GM19463 (cell line): Measurements from ENCODE around the gene SHKBP1.
"Not testable (repeated sequence)": the region's sequence is repeated elsewhere in the genome, so short reads cannot be mapped to it uniquely, and the experiment has no call there.

Experiments
- ATAC-seq: cut with Tn5 transposase; IDR thresholded peaks from one replicate; pipeline ENCODE4 v1.9.1; 2021; ENCODE audit warnings: mild to moderate bottlenecking, moderate library complexity; ENCODE audit not compliant: unreplicated experiment

The SHKBP1 gene, protein sequence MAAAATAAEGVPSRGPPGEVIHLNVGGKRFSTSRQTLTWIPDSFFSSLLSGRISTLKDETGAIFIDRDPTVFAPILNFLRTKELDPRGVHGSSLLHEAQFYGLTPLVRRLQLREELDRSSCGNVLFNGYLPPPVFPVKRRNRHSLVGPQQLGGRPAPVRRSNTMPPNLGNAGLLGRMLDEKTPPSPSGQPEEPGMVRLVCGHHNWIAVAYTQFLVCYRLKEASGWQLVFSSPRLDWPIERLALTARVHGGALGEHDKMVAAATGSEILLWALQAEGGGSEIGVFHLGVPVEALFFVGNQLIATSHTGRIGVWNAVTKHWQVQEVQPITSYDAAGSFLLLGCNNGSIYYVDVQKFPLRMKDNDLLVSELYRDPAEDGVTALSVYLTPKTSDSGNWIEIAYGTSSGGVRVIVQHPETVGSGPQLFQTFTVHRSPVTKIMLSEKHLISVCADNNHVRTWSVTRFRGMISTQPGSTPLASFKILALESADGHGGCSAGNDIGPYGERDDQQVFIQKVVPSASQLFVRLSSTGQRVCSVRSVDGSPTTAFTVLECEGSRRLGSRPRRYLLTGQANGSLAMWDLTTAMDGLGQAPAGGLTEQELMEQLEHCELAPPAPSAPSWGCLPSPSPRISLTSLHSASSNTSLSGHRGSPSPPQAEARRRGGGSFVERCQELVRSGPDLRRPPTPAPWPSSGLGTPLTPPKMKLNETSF

DNA sequence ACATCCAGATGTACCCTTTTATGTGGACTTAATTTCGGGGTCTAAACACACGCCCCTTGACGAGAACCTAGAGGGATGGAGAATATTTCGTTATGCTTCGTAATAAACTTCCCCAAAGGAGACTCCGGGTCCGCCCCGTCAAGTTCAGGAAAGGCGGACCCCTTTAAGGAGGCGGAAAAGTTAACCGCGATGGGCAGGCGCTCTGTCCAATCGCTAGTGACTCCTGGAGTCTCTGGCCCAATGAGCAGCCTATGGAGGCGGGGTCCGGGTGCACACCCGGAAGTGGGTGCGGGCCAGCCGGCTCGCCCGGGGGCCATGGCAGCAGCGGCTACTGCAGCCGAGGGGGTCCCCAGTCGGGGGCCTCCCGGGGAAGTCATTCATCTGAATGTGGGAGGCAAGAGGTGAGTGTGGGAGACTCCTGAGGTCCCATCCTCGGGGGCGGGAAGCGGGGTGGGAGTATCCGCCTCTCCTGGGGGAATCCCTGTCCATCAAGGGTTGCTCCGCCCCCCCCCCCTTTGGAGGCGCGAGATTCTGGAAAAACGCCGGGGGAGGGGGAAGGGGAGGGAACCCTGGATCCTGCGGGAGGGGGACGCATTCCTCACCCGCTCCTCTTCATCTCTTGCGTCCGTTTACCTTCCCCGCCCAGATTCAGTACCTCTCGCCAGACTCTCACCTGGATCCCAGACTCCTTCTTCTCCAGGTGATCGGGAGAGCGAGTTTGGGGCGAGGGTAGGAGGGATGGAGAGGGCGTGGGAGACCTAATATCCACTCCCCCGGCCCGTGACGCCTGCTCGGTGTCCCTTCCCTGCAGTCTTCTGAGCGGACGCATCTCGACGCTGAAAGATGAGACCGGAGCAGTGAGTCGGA lies at the start of gene SHKBP1:
SHKBP1 (plus strand) TSS at position 289 of the 867 bp plus-strand sequence; CDS start at position 316, 27 bp downstream.
- ATAC-seq: peak; percentile 99

DNA sequence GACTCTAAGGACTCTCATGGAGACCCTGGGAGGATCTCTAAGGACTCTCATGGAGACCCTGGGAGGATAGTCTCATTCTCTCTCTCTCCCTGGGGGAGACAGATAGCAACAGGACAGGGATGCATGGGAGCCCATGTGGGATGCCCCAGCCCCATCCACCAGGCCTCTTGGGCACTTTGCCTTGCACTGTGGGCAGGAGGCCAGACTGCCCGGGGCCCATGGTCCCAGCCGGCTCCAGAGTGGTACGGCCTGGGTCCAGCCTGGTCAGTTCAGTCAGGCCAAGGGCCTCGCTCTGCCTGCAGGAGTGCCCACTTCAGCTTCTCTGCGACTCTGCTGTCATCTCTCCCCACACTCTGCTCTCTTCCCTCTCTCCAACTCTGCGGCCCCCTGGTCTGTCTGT lies 48.6 kb upstream of the SHKBP1 start:
- ATAC-seq: no peak

DNA sequence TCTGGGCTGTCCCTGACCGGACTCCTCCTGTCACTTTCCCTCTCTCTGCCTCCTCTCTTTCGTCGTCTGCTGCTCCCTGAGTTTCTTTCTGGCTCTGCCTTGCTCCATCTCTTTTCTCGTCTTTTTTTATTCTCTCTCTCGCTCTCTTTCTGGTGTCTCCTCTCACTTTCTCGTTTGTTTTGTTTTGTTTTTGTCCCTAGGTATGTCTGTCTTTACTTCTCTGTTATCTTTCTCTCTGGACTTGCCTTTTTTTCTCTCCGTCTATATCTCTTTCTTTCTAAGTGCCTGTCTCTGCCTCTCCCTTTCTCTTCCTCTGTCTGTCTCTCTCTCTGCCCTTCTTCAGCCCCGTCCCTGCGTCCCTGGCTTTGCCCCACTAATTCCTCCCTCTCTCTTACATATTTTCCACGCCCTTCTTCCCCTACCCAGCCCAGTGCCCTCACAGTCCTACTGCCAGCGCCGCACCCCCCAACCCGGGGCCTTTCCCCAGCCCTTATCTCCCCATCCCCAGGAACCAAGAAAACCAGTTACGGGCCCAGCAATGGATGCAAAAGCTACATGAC lies 48.1 kb upstream of the SHKBP1 start:
- ATAC-seq: no peak

DNA sequence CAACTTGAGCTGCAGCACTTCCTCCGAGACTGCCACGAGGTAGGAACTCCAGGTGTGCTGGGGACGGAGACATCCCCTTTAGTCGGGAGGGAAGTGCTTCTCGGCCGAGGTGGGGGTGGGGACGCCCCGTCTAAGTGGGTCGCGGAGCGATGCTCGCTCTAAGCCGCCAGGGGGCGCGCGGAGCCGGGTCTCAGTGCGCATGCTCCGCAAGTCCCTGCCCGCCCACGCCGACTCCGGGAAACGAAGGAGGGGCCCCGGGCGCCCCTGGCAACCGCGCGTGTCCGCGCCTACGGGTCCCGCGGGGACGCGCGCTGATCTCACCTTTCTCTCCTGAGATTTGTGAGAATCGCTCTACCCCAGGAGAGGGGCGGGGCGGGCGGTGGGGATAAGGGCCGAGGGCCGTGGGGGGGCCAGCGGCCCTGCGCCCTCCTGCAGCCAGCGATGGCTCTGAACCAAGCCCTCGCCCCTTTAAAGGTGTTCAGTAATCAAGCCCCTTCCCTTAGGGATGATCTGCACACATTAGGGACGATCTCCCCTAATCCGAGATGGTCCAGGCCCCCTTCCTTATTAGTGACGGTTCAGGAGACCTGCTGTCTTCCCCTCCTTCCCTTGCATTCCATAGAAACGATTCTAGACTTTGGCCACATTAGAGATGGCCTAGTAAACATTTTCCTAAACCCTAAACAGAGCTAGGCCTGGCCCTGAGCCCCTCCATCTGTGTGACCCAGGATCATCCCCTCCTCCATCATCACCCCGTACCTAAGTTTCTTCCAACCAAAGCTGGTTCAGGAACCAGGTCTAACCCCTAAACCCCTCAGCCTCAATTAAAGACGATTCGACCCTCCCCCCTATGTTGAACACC lies 47.3 kb upstream of the SHKBP1 start:
- ATAC-seq: peak; percentile 50

DNA sequence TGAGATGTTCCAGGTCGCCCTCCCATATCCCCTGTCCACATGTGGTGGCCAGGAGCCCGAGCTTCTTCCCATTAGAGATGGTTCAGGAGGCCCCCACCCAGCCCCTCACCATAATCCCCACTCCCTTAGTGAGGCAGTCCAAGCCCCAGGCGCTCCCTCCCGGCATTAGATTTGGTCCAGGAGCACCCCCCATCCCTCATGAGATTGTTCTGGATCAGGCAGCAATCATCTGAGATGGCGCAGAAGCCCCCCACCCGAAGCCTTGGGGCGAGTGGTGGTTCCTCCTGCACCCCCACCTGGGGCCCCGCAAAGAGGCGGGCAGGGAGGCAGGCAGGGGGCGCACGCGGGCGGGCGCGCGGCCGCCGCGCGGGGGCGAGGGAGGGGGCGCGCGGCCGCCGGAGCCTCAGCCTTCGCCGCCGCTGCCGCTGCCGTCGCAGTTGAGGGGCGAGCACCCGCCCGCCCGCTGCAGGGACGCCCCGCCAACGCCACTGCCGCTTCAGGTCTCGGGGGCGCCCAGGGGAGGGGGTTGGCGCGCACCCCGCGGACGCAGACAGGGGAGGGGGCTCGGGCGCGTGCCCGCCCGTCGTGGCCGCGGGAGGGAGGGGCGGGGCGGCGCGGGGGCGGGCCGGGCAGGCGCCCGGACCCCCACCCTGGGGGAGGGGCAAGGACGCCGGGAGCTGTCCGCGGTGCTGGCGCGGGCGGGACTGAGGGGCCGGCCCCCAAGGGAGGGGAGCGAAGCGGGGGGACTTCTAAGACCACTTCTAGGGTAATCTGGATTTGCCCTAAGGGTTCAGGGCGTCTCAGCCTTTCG lies 46.4 kb upstream of the SHKBP1 start:
- ATAC-seq: no peak

DNA sequence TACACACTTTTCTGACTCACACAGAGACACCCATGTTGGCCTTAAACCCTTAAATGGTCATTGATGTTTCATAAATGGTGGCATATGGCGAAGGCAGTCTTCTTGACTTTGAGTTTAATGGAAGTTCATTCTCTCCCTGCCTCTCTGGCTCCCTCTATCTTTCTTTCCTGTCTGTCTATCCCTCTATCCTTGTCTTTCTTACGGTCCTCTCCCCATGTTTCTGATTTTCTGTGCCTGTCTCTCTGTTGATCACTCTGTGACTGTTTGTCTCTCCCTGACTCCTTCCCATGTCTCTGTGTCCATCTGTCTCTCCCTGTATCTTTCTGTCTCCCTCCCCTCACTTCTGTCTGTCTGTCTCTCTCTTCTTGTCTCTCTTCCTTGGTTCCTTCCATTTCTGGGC lies 43.2 kb upstream of the SHKBP1 start:
- no peak for ATAC-seq

DNA sequence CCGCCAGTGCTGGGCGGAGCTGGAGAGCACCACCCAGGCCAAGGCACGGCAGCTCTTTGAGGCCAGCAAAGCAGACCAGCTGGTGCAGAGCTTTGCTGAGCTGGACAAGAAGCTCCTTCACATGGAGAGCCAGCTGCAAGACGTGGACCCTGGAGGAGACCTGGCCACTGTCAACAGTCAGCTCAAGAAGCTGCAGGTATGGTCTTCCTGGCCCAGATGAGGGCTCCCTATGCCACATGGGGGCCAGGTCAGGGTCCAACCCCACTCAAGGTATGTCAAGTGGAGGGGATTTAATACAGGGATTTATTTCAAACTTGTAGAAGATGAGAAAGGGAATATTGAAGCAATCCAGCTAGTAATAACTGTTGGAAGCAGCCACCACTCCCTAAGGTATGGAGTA lies 42.5 kb upstream of the SHKBP1 start:
- ATAC-seq: no peak

DNA sequence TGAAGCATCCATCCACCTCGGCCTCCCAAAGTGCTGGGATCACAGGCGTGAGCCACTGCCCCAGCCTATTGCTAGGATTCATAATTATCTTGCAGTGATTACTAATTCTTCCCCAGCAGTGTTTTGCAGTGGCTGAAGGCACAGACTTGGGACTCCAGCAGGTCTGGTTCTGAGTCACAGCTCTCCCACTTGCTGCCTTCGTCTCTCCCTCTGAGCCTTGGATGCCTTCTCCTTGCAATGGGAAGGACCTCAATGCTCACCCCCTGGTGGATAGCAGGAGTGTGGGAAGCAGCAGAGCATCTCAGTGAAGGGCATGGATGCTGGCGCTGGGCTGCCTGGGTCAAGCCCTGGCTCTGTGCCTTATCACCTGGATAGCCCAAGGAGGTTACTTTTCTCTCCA lies 37.6 kb upstream of the SHKBP1 start:
- ATAC-seq: no peak

DNA sequence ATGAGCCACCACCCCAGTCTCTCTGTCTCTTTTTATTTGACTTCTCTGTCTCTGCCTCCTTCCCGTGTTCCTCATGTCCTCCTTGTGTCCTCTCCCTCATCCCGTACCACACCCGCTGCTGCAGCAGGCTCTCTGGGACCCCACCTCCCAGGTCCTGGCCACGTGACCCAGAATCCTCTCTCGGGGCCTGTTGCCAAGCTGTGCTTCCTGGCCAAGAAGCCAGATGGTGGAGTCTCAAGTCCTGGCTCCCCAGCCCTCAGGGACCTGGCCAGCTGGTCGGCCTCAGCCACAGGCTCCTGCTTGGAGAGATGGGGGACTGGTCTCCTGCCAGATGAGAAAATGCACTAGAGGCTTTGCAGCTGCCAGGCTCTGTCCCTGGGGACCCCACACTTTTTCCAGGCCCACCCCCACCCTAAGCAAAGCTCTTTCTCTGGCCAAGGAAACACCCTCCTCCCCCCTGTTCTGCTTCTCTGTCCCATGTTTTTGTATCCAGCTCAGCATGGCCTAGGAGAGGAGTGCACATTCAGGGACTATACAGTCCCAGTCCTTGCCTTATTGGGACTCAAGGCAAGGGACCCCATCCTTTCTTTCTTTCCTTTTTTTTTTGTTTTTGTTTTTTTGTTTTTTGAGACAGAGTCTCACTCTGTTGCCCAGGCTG lies 34.3 kb upstream of the SHKBP1 start:
- ATAC-seq: no peak

DNA sequence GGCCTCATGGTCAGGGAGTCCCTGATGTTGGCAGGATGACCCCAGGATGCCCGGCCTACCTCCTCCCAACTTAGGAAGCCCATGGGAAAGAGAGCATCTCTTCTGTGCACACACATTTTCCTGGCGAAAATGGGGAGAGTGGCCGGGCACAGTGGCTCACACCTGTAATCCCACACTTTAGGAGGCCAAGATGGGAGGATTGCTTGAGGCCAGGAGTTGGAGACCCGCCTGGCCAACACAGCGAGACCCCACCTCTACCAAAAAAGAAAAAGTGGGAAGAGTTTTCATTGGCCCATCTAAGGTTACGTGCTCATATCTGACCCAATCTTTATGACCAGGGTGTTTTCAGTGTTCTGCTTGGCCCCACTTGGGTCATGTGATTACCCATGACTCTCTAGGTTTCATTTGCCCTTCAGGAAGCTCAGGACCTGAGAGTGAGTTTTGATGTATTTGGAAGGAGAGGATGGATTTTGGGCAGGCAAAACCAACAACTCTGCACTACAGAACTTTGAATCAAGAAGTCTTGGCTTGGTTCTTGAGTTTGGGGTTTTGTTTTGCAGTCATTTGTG lies 33.6 kb upstream of the SHKBP1 start:
- no peak for ATAC-seq

DNA sequence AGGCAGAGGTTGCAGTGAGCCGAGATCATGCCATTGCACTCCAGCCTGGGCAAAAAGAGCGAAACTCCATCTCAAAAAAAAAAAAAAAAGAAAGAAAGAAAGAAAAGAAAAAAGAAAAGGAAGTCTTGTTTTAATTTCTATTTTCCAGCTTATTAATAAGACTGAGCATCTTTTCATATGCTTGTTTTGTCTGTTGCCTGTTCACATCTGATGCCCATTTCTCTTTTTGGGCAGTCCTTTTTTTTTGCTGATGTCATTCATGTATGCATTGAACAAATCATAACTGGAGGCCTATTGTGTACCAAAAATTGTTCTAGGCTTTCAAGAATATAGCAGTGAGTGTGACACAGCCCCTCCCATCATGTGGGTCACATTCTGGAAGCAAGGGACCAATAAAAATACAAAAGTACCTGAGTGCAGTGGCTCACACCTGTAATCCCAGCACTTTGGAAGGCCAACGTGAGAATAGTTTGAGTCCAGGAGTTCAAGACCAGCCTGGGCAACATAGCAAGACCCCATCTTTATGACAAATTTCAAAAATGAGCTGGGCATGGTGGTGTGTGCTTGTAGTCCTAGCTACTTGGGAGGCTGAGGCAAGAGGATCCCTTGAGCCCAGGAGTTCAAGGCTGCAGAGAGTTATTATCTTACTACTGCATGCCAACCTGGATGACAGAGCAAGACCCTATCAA lies 30.4 kb upstream of the SHKBP1 start:
- ATAC-seq: not testable (repeated sequence)

DNA sequence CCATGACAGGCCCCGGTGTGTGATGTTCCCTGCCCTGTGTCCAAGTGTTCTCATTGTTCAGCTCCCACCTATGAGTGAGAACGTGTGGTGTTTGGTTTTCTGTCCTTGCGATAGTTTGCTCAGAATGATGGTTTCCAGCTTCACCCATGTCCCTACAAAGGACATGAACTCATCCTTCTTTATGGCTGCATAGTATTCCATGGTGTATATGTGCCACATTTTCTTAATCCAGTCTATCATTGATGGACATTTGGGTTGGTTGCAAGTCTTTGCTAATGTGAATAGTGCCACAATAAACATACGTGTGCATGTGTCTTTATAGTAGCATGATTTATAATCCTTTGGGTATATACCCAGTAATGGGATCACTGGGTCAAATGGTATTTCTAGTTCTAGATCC lies 29.5 kb upstream of the SHKBP1 start:
- not testable (repeated sequence) for ATAC-seq

DNA sequence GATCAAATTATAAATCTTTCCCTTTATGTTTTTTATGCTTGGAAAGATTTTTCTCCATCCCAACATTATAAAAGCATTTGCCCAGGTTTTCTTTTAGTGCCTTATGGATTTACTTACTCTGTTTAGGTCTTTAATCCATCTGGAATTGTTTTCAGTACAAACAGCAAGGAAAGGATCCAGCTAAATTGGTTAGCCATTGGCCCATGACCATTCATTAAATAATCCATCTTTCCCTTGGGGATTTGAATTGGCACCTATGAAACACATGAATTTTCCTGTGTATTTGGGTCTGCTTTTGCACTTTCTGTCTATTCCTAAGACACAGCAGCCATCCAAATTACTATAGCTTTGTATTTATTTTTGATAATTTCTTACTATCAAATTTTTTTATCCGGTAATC lies 28.8 kb upstream of the SHKBP1 start:
- ATAC-seq: no peak

DNA sequence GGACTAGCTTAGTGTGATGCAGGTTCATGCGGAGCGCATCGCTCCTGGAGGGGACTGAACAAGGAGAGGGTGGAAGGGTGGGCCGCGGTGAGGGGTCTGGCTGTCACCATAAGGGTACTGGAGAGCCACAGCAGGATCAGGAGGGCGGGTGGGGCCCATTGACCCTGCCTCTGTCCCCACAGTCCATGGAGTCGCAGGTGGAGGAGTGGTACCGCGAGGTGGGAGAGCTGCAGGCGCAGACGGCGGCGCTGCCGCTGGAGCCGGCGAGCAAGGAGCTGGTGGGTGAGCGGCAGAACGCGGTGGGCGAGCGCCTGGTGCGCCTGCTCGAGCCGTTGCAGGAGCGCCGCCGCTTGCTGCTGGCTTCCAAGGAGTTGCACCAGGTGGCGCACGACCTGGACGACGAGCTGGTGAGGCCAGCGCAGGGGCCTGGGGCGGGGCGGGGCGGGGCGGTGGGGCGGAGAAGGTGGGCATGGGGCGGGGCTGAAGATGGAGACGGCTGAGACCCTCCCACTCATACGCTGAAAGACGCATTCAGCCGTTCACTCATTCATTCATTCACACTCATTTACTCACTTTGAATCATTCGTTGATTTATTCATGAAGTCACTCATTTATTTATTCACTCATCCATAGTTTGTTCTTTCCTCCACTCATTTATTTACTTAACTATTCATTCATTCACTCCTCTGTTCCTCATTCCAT lies 27.5 kb upstream of the SHKBP1 start:
- no peak for ATAC-seq

DNA sequence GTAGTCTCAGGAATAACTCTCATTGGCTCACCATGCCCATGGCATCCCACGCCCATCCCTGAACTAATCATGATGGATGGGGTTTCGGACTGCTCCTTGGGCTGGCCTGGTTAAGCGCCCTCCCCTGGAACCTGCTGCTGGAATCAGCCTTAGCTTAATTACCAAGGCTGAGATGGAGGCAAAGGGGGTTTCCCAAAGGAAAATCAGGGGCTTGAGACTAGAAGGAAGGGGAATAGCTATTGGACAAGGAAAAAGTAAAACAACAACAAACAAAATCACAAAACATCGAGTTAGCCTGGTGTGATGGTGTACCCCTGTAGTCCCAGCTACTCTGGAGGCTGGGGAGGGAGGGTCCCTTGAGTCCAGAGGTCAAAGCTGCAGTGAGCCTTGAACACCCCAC lies 25.7 kb upstream of the SHKBP1 start:
- ATAC-seq: no peak

DNA sequence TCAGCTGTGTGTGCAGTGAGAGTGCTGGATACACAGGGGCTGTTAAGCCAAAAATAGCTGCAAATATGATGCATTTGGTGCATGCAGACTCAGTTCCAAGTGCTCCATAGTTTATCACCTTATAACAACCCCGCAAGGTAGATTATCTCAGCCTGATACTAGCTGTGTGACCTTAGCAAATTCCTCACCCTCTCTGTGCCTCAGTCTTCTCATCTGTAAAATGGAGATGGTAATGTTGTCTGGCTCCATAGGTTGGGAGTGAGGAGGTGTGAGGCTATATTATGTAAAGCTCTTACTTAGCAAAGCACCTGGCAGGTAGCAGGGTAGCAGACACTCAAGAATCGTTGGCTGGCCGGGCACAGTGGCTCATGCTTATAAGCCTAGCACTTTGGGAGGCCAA lies 23.8 kb upstream of the SHKBP1 start:
- no peak for ATAC-seq
